Jurkat, Clone E6-1 (cell line): ENCODE data around the gene PUSL1. TPM values are rescaled to one million over a fixed set of nuclear protein-coding genes. Genes with fewer than 3 reads are reported as not detected.

Experiments used
- DNase-seq: peaks from one replicate; pipeline ENCODE4 v3.0.0-alpha.2; 2011; ENCODE audit warnings: low read depth, low spot score
- H3K4me3 ChIP-seq: 2 replicates; pipeline ENCODE4 v1.5.1; 2011; ENCODE audit warnings: mild to moderate bottlenecking, low read length, control low read depth, moderate library complexity
- polyA plus RNA-seq: library from polyadenylated mRNA; unstranded; fragments of >200 nt; gene quantifications from one replicate; pipeline ENCODE4 v1.2.1, GENCODE V29; 2012; ENCODE audit warnings: missing spikeins; ENCODE audit not compliant: insufficient read length, insufficient read depth

PUSL1 gene
- 21.7 TPM for polyA plus RNA-seq

- DNase-seq: peak; percentile 88
- H3K4me3 ChIP-seq: peak within 1 kb of the TSS; percentile 81
Observed at GRCh38 chr1:1307923-1308755, at the start of gene PUSL1, which contains the start of gene ACAP3. Gene PUSL1 (plus strand): TSS chr1:1308597. CDS start chr1:1308644, 47 bp downstream. Gene ACAP3 (minus strand): TSS chr1:1307930. CDS start chr1:1307815, 115 bp downstream.

GRCh38 chr1:1259119-1259488 lies 49.3 kb upstream of the PUSL1 start:
- H3K4me3 ChIP-seq: no peak overlapping the region
- no peak for DNase-seq

GRCh38 chr1:1259540-1259939 lies 48.9 kb upstream of the PUSL1 start:
- no peak overlapping the region for H3K4me3 ChIP-seq
- no peak for DNase-seq

- no peak overlapping the region for H3K4me3 ChIP-seq
- no peak for DNase-seq
Observed at GRCh38 chr1:1259951-1260600, 48.3 kb upstream of the PUSL1 start.

GRCh38 chr1:1260843-1261560 lies 47.4 kb upstream of the PUSL1 start:
- H3K4me3 ChIP-seq: no peak overlapping the region
- no peak for DNase-seq

- DNase-seq: no peak
- H3K4me3 ChIP-seq: no peak overlapping the region
Observed at GRCh38 chr1:1262071-1262470, 46.3 kb upstream of the PUSL1 start.

- no peak for DNase-seq
- H3K4me3 ChIP-seq: no peak overlapping the region
Observed at GRCh38 chr1:1262758-1263157, 45.6 kb upstream of the PUSL1 start.

GRCh38 chr1:1264026-1264425 lies 44.4 kb upstream of the PUSL1 start:
- no peak for DNase-seq
- H3K4me3 ChIP-seq: no peak overlapping the region

GRCh38 chr1:1264868-1265272 lies 43.5 kb upstream of the PUSL1 start:
- no peak for DNase-seq
- H3K4me3 ChIP-seq: no peak overlapping the region

GRCh38 chr1:1267488-1268283 lies 40.7 kb upstream of the PUSL1 start:
- DNase-seq: no peak

GRCh38 chr1:1268284-1268682 lies 40.1 kb upstream of the PUSL1 start:
- no peak overlapping the region for H3K4me3 ChIP-seq
- DNase-seq: no peak

More at GRCh38 chr1:1267488-1268283, 40.7 kb upstream of the PUSL1 start:
- no peak overlapping the region for H3K4me3 ChIP-seq

GRCh38 chr1:1270813-1271212 lies 37.6 kb upstream of the PUSL1 start:
- no peak for DNase-seq
- H3K4me3 ChIP-seq: no peak overlapping the region

- H3K4me3 ChIP-seq: peak overlapping the region; percentile 86
- DNase-seq: no peak
Observed at GRCh38 chr1:1272341-1273208, 35.8 kb upstream of the PUSL1 start.

- DNase-seq: no peak
- peak overlapping the region; percentile 86 for H3K4me3 ChIP-seq
Observed at GRCh38 chr1:1273209-1273511, 35.2 kb upstream of the PUSL1 start.

GRCh38 chr1:1273512-1274298 lies 34.7 kb upstream of the PUSL1 start, which contains the start of gene UBE2J2:
Gene UBE2J2 (minus strand): TSS chr1:1273854. CDS start chr1:1267992, 5,862 bp downstream.
- peak; percentile 86 for DNase-seq

GRCh38 chr1:1274299-1274930 lies 34.0 kb upstream of the PUSL1 start:
- peak overlapping the region; percentile 64 for H3K4me3 ChIP-seq
- no peak for DNase-seq

More at GRCh38 chr1:1273512-1274298, 34.7 kb upstream of the PUSL1 start, which contains the start of gene UBE2J2:
- H3K4me3 ChIP-seq: peak within 1 kb of the TSS; percentile 86

GRCh38 chr1:1274931-1275431 lies 33.4 kb upstream of the PUSL1 start:
- DNase-seq: no peak
- H3K4me3 ChIP-seq: peak overlapping the region; percentile 64
